H9 (cell line): ENCODE data around the gene ZNF281. TPM values are rescaled to one million over a fixed set of nuclear protein-coding genes. Genes with fewer than 3 reads are reported as not detected.
A peak's percentile ranks its signal among the peaks of the same experiment; 100 is the strongest.

ENCODE experiments used
- DNase-seq: peaks from one replicate; pipeline ENCODE4 v3.0.0-alpha.2; 2017
- H2AFZ ChIP-seq: one replicate; pipeline ENCODE4 v1.6.1; 2013; ENCODE audit warnings: mild to moderate bottlenecking, low read length, control low read depth, moderate library complexity
- H2AK5ac ChIP-seq: 2 replicates; pipeline ENCODE4 v1.6.1; 2013; ENCODE audit warnings: low read length, control low read depth, mixed read lengths; ENCODE audit not compliant: insufficient read length
- H2BK120ac ChIP-seq: one replicate; pipeline ENCODE4 v1.6.1; 2013; ENCODE audit warnings: low read depth, mild to moderate bottlenecking, low read length, control low read depth, inconsistent platforms; ENCODE audit not compliant: poor library complexity, severe bottlenecking
- H2BK12ac ChIP-seq: 2 replicates; pipeline ENCODE4 v1.6.1; 2013; ENCODE audit warnings: low read length, control low read depth, mixed read lengths, low read depth; ENCODE audit not compliant: insufficient read length
- H2BK15ac ChIP-seq: 2 replicates; pipeline ENCODE4 v1.6.1; 2013; ENCODE audit warnings: low read depth, low read length, control low read depth
- H2BK20ac ChIP-seq: one replicate; pipeline ENCODE4 v1.6.1; 2013; ENCODE audit warnings: low read depth, mild to moderate bottlenecking, low read length, control low read depth, inconsistent platforms; ENCODE audit not compliant: poor library complexity, severe bottlenecking
- H2BK5ac ChIP-seq: 2 replicates; pipeline ENCODE4 v1.6.1; 2013; ENCODE audit warnings: low read length, control low read depth, mixed read lengths; ENCODE audit not compliant: insufficient read length
- H3K14ac ChIP-seq: 2 replicates; pipeline ENCODE4 v1.6.1; 2013; ENCODE audit warnings: low read length, control low read depth; ENCODE audit not compliant: insufficient read depth
- H3K18ac ChIP-seq: 2 replicates; pipeline ENCODE4 v1.6.1; 2013; ENCODE audit warnings: low read depth, mild to moderate bottlenecking, mixed read lengths, low read length, control low read depth; ENCODE audit not compliant: insufficient read length
- H3K23ac ChIP-seq: 2 replicates; pipeline ENCODE4 v1.6.1; 2013; ENCODE audit warnings: low read length, control low read depth, mixed read lengths, low read depth; ENCODE audit not compliant: insufficient read length
- H3K23me2 ChIP-seq: 2 replicates; pipeline ENCODE4 v1.6.1; 2013; ENCODE audit warnings: low read depth, mild to moderate bottlenecking, mixed read lengths, low read length, control low read depth; ENCODE audit not compliant: insufficient read length, poor library complexity, severe bottlenecking
- H3K27ac ChIP-seq: 2 replicates; pipeline ENCODE4 v1.5.1; 2013; ENCODE audit warnings: low read length, control low read depth, mixed read lengths, low read depth; ENCODE audit not compliant: insufficient read length
- H3K27me3 ChIP-seq: 2 replicates; pipeline ENCODE4 v1.6.1; 2013; ENCODE audit warnings: low read length, control low read depth, inconsistent platforms; ENCODE audit not compliant: insufficient read depth
- H3K4ac ChIP-seq: 2 replicates; pipeline ENCODE4 v1.6.1; 2013; ENCODE audit warnings: low read depth, mild to moderate bottlenecking, control low read depth, inconsistent platforms, low read length, moderate library complexity
- H3K4me1 ChIP-seq: 2 replicates; pipeline ENCODE4 v1.6.1; 2013; ENCODE audit warnings: low read length, control low read depth, inconsistent platforms; ENCODE audit not compliant: insufficient read depth
- H3K4me2 ChIP-seq: 2 replicates; pipeline ENCODE4 v1.6.1; 2013; ENCODE audit warnings: low read length, control low read depth, mixed read lengths; ENCODE audit not compliant: insufficient read length, insufficient read depth
- H3K56ac ChIP-seq: 2 replicates; pipeline ENCODE4 v1.6.1; 2013; ENCODE audit warnings: low read depth, mild to moderate bottlenecking, mixed read lengths, low read length, control low read depth; ENCODE audit not compliant: insufficient read length
- H3K79me1 ChIP-seq: 2 replicates; pipeline ENCODE4 v1.6.1; 2013; ENCODE audit warnings: low read depth, mild to moderate bottlenecking, moderate library complexity, low read length, control low read depth, inconsistent platforms; ENCODE audit not compliant: insufficient read depth, poor library complexity, severe bottlenecking
- H3K79me2 ChIP-seq: 2 replicates; pipeline ENCODE4 v1.6.1; 2013; ENCODE audit warnings: low read length, control low read depth, inconsistent platforms; ENCODE audit not compliant: insufficient read depth
- H3K9ac ChIP-seq: 2 replicates; pipeline ENCODE4 v1.6.1; 2013; ENCODE audit warnings: low read length, control low read depth, mixed read lengths; ENCODE audit not compliant: insufficient read length; ENCODE audit errors: extremely low read depth
- H3K9me3 ChIP-seq: one replicate; pipeline ENCODE4 v1.6.1; 2013; ENCODE audit warnings: low read depth, low read length, inconsistent platforms; ENCODE audit not compliant: control insufficient read depth
- H3T11ph ChIP-seq: one replicate; pipeline ENCODE4 v1.6.1; 2013; ENCODE audit warnings: mild to moderate bottlenecking, low read length, control low read depth, inconsistent platforms
- H4K20me1 ChIP-seq: one replicate; pipeline ENCODE4 v1.6.1; 2013; ENCODE audit not compliant: control insufficient read depth, insufficient read length, insufficient read depth
- H4K5ac ChIP-seq: 2 replicates; pipeline ENCODE4 v1.6.1; 2013; ENCODE audit warnings: low read depth, mild to moderate bottlenecking, mixed read lengths, low read length, control low read depth; ENCODE audit not compliant: insufficient read length
- H4K8ac ChIP-seq: replicated peaks from 2 replicates; pipeline ENCODE4 v1.6.1; 2013; ENCODE audit warnings: low read length, control low read depth, mixed read lengths, low read depth; ENCODE audit not compliant: insufficient read length
- H4K91ac ChIP-seq: 2 replicates; pipeline ENCODE4 v1.6.1; 2013; ENCODE audit warnings: low read depth, mild to moderate bottlenecking, moderate library complexity, mixed read lengths, low read length, control low read depth; ENCODE audit not compliant: insufficient read length
- H3K27ac Mint-ChIP-seq, 3 experiments: 2 replicates in 2 of 3; 3 replicates in 1 of 3; pipeline ENCODE4 v1.8.0; 2020 to 2021; ENCODE audit warnings: mixed read lengths in 3 of 3, mild to moderate bottlenecking in 1 of 3, moderate library complexity in 1 of 3
- H3K27me3 Mint-ChIP-seq: 2 replicates; pipeline ENCODE4 v1.8.0; 2021; ENCODE audit warnings: low read depth, mild to moderate bottlenecking, moderate library complexity, mixed read lengths
- H3K36me3 Mint-ChIP-seq, 3 experiments: 2 replicates in 2 of 3; 3 replicates in 1 of 3; pipeline ENCODE4 v1.8.0; 2020 to 2021; ENCODE audit warnings: low read depth in 3 of 3, mixed read lengths in 3 of 3; ENCODE audit not compliant: insufficient read depth in 1 of 3
- H3K4me1 Mint-ChIP-seq, 2 experiments: 2 replicates each; pipeline ENCODE4 v1.8.0; 2020; ENCODE audit warnings: mixed read lengths in 2 of 2
- H3K4me3 Mint-ChIP-seq, 2 experiments: 2 replicates in 1 of 2; 3 replicates in 1 of 2; pipeline ENCODE4 v1.8.0; 2020 to 2021; ENCODE audit warnings: mild to moderate bottlenecking in 2 of 2, mixed read lengths in 2 of 2, moderate library complexity in 1 of 2
- H3K9me3 Mint-ChIP-seq, 2 experiments: 2 replicates in 1 of 2; 3 replicates in 1 of 2; pipeline ENCODE4 v1.8.0; 2020; ENCODE audit warnings: mild to moderate bottlenecking in 2 of 2, mixed read lengths in 2 of 2, moderate library complexity in 1 of 2
- CTCF ChIP-seq: fragments of 200-600 bp; sonication (generic); conservative IDR thresholded peaks from 3 replicates; pipeline ENCODE4 v1.8.0; 2021; ENCODE audit warnings: antibody characterized with exemption, mild to moderate bottlenecking
- WGBS: extraction: QIAGEN DNeasy Blood & Tissue Kit; methylation state at CpG from one replicate; pipeline ENCODE4 v1.1.7; 2013; ENCODE audit warnings: missing lambda C conversion rate, low lambda C conversion rate, mixed read lengths; ENCODE audit not compliant: insufficient read length; ENCODE audit errors: extremely low coverage; 5-methylcytosine and 5-hydroxymethylcytosine counted together
- total RNA-seq: library from RNA; stranded (reverse); gene quantifications from 2 replicates; pipeline ENCODE4 v1.2.1, GENCODE V29; 2021

The ZNF281 gene
- total RNA-seq, 1 experiment from 2014 or later, result 75.2 TPM

GRCh38 chr1:200373811-200374231, 36.0 kb downstream of the ZNF281 start:
- H3K36me3 Mint-ChIP-seq, result peaks cover 5 to 10% (median 7%) of the 10 kb centered on the region in 3 experiments; a peak in 6 of 7 replicates
- no peak overlapping the region for H2AK5ac ChIP-seq
- H3K4me3 Mint-ChIP-seq, result peak overlapping the region; percentile 64 to 79
- H3K27me3 Mint-ChIP-seq, result no peaks in the 10 kb centered on the region
- no peak overlapping the region for H4K8ac ChIP-seq
- H3K9me3 Mint-ChIP-seq, result no peaks in the 10 kb centered on the region
- no peak overlapping the region for H3T11ph ChIP-seq
- no peak overlapping the region for H2BK20ac ChIP-seq
- peak overlapping the region; percentile 41 for H3K9ac ChIP-seq
- peaks cover 71 to 79% of the 10 kb centered on the region in 2 experiments for H3K4me1 Mint-ChIP-seq
- H3K27me3 ChIP-seq, result no peaks in the 10 kb centered on the region
- H3K27ac ChIP-seq, result peak overlapping the region; percentile 38
- H4K20me1 ChIP-seq, result no peaks in the 10 kb centered on the region
- no peaks in the 10 kb centered on the region for H3K9me3 ChIP-seq
- peaks cover 16% of the 10 kb centered on the region for H3K4me1 ChIP-seq
- DNase-seq, result no peak
- peak overlapping the region; percentile 69 for H3K4me2 ChIP-seq
- no peak overlapping the region for H2BK5ac ChIP-seq
- H3K23me2 ChIP-seq, result peaks cover 4% of the 10 kb centered on the region
- no peaks in the 10 kb centered on the region for H3K79me2 ChIP-seq
- no peak overlapping the region for H4K5ac ChIP-seq
- H3K23ac ChIP-seq, result no peak overlapping the region
- no peak overlapping the region for H3K56ac ChIP-seq
- H2BK12ac ChIP-seq, result no peak overlapping the region
- no peak overlapping the region for H3K4ac ChIP-seq
- H3K14ac ChIP-seq, result no peak overlapping the region
- H2AFZ ChIP-seq, result no peak overlapping the region
- no peak overlapping the region for H4K91ac ChIP-seq
- peak overlapping the region; percentile 86 to 98 (median 97) for H3K27ac Mint-ChIP-seq
- H3K18ac ChIP-seq, result no peak overlapping the region
- no CpG with 5 or more reads among the region's 5 CpGs for whole genome bisulfite sequencing
- H3K79me1 ChIP-seq, result no peaks in the 10 kb centered on the region
- no peak overlapping the region for H2BK15ac ChIP-seq
- H2BK120ac ChIP-seq, result no peak overlapping the region
- TF ChIP-seq CTCF, result no peak
